CD4-positive, alpha-beta T cell treated with Interleukin-2 at 100 ng/mL for 4 hours (primary cell): ENCODE results near the gene LPGAT1.

Experiments used
- DNase-seq: peaks from one replicate; pipeline ENCODE4 v3.0.0-alpha.2; 2020; ENCODE audit warnings: low spot score

Gene LPGAT1

GRCh38 chr1:211828584-211829342 is 1.8 kb downstream of the LPGAT1 start:
- no peak for DNase-seq

DNA sequence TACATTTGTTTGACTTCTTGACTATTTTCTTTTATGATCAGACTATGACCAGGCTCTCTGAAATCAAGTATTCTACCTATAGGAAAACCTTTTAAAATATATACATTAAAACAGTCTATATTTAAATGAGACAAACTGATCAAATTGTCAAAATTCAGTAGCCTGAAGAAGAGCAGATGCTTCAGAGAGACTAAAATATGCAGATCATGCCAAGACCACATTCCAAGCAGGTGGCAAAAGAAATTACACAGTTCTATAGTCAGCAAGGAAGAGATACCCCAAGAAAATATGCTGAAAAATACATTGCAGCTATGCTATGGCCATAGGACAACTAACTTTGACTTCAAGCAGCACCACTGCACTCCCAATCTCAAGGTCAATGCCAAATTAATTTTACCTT is 3.5 kb downstream of the LPGAT1 start:
- DNase-seq, result no peak

DNA sequence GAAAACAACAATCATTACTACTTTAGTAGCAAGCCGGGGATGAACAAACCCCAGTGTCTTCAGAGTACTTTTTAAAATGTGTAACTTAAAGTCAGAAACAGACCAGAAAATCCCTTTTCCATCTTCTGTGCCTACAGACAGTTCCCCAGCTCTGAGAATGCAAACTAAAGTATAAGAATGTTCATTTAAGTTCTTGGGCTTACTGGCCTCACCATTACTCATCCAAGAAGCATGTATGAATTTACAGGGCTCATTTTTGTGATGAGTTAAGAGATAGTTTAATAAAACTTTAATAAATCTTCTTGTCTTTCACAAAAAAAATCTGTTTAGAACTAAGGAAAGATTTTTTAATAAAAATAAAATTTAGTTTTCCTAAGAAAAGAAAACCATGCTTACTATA is 4.6 kb downstream of the LPGAT1 start:
- DNase-seq, result no peak

GRCh38 chr1:211822677-211823407 is 7.7 kb downstream of the LPGAT1 start:
- DNase-seq, result no peak

DNA sequence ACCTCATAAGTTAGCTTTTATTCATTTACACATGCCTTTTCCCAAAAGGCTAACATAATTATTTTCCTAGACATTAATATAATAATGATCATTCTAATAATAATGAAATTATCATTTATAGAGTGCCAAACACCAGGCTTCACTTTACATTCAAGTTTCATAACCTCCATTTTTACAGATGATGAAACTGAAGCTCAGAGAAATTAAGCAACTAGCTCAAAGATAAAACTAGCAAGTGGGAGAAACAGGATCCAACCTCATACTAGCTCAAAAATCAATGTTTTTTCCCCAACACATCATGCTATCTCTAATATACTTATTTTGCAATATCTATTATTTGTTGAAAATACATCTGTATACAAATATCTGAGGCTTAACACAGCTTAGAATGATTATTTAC is 14.0 kb downstream of the LPGAT1 start:
- DNase-seq, result no peak

GRCh38 chr1:211814313-211814712 is 16.2 kb downstream of the LPGAT1 start:
- no peak for DNase-seq

- no peak for DNase-seq
Observed at GRCh38 chr1:211813590-211813989, 17.0 kb downstream of the LPGAT1 start.

DNA sequence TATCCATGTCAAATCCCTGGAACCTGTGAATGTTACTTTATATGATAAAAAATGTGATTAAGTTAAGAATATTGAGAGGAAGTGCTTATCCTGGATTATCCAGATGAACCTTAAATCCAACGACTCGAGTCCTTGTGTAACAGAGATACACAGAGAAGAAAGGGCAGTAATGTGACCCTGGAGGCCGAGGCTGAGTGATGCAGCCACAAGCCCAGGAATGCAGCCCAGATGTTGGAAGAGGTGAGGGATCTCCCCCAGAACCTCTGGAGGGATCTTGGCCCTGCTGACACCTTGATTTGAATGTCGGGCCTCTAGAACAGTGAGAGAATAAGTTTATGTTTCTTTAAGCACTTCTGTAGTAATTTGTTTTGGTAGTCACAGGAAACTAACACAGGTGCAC is 18.0 kb downstream of the LPGAT1 start:
- no peak for DNase-seq

DNA sequence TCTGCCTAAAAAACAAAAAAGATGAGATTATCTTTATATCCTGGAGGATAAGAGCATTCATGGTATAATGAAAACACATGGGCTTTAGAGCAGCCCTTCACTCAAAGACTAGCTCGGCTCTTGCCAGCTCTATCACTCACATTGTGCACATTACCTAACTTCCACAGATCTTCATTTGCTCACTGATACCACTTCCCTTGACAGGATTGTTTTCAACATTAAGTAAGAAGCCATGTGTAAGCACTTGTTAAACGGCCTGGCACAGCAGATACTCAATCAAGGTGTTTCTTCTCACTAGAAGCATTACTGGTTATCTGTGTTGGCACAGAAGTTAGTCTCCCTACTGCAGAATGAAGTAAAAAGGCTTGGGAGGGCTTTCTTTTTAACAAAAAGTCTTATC is 18.7 kb downstream of the LPGAT1 start:
- no peak for DNase-seq

GRCh38 chr1:211811126-211811525 is 19.4 kb downstream of the LPGAT1 start:
- DNase-seq, result no peak

GRCh38 chr1:211808475-211808874 is 22.1 kb downstream of the LPGAT1 start:
- DNase-seq, result no peak

GRCh38 chr1:211804915-211805314 is 25.6 kb downstream of the LPGAT1 start:
- DNase-seq, result no peak

- DNase-seq, result no peak
Observed at GRCh38 chr1:211800925-211801607, 29.5 kb downstream of the LPGAT1 start.

GRCh38 chr1:211797994-211798393 is 32.6 kb downstream of the LPGAT1 start:
- DNase-seq, result no peak

DNA sequence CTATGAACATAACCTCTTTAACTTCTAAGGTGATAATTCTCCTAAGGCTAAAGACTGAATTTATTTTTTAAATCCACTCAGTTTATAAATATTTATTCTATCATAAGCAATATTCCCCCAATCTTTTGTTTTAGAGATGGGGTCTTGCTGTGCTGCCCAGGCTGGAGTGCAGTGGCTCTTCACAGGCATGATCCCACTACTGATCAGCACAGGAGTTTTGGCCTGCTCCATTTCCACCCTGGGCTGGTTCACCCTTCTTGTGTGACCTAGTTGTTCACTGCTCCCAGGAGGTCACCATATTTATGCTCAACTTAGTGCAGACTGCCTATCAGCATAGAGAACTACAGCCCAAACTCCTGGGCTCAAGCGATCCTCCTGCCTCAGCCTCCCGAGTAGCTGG is 38.6 kb downstream of the LPGAT1 start:
- DNase-seq, result no peak

DNA sequence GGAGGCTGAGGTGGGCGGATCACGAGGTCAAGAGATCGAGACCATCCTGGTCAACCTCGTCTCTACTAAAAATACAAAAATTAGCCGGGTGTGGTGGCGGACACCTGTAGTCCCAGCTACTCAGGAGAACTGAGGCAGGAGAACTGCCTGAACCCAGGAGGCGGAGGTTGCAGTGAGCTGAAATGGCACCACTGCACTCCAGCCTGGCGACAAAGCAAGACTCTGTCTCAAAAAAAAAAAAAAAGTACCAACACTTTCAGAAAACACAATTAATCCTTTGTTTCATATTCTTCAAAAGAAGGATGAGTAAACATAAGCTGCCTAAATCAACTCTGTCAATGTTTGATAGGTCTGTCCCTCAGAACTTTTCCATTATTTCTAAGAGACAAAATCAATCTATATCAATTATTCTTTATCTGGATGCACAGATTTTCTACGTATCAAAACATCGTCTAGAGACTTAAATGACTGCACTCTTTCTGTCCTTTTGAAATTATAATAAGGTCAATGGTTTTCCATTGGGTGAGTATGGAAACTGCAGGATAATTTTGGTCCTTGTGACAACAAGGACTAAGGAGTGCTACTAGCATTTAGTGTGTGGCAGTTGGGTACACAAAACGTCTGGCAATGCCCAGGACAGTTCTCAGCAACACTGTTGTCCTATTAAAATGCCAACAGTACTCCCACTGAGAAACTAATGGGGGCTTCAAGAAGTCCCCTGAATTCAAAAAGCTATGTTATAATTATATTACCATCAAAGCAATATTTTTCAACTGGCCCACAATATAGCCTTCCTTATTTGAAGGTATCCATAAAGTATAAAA is 40.7 kb downstream of the LPGAT1 start:
- DNase-seq, result no peak

GRCh38 chr1:211788626-211789025 is 41.9 kb downstream of the LPGAT1 start:
- no peak for DNase-seq

DNA sequence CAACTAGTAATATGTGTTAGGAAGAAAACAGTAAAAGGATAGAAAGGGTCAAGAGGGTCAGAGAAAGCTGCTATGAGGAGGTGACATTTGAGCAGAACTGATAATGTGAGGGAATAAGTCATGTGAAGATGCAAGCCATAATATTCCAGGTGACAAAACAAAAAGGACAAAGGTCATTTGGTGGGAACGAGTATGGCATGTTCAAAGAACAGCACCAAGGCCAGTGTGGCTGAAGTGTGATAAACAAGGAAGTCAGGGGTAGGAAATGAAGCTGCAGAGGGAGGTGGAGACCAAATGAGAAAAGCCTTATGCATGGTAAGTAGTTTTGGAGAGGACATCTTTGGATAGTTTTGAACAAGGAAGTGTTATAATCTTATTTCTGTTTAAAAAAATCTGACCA is 46.7 kb downstream of the LPGAT1 start:
- no peak for DNase-seq

DNA sequence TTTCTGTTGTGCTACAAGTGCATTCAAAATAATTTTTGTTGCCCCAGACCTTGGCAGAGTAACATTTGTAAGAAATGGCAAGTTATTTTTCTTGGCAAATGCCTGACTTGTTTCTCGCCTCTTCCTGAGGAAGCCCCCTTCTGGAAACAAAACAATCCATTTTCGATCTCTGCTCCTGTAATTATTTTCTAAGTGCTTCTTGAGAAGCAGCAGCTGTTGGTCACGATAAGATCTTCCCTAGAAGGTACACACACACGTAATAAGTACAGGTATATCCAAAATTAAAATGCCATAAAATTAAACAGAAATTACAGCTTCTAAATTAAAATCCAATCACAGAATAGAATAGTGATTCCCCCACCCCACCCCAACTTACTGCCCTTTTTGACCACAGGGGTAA is 47.3 kb downstream of the LPGAT1 start:
- no peak for DNase-seq

- no peak for DNase-seq
Observed at GRCh38 chr1:211781260-211781659, 49.3 kb downstream of the LPGAT1 start.

DNA sequence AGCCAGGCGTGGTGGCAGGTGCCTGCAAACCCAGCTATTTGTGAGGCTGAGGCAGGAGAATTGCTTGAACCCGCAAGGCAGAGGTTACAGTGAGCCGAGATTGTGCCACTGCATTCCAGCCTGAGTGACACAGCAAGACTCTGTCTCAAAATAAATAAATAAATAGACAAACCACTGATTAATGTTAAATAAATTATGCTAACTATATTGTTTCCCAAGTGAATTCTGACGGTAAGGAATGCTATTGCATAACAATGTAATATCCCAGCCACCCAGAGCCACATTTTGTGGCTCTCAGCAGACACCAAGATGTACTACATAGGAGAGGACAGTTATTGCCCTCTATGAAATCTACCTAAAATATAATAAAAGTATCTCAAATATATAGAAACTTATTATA is 55.4 kb downstream of the LPGAT1 start:
- DNase-seq, result no peak

GRCh38 chr1:211764701-211765100 is 65.9 kb downstream of the LPGAT1 start:
- no peak for DNase-seq
